Stimulated activated CD4-positive, alpha-beta T cell treated with anti-CD3 and anti-CD28 coated beads, Interleukin-15, amount 100 ng/mL, for 48 hours (primary cell): Measurements from ENCODE around the gene ZBTB14.

Experiments used
- DNase-seq, 2 donors: peaks; one replicate each; pipeline ENCODE4 v3.0.0-alpha.2; 2020; ENCODE audit warnings: low read depth in 2 of 2

The ZBTB14 gene

GRCh38 chr18:5295231-5295920, at the start of gene ZBTB14:
ZBTB14 (minus strand) TSS chr18:5295726; CDS start chr18:5293246, 2,480 bp downstream.
- peak; percentile 32 to 45 for DNase-seq

- DNase-seq: no peak
Measured at GRCh38 chr18:5339202-5339834, 43.8 kb upstream of the ZBTB14 start.

GRCh38 chr18:5334456-5335075, 39.0 kb upstream of the ZBTB14 start:
- DNase-seq: no peak

- DNase-seq: no peak
Measured at GRCh38 chr18:5318061-5318700, 22.7 kb upstream of the ZBTB14 start.

GRCh38 chr18:5317186-5317585, 21.7 kb upstream of the ZBTB14 start:
- no peak for DNase-seq

- no peak for DNase-seq
Measured at GRCh38 chr18:5315838-5316237, 20.3 kb upstream of the ZBTB14 start.

GRCh38 chr18:5311301-5311989, 15.9 kb upstream of the ZBTB14 start:
- DNase-seq: no peak

GRCh38 chr18:5309888-5310470, 14.5 kb upstream of the ZBTB14 start:
- peak in 1 of 2 donors; percentile 4 for DNase-seq

GRCh38 chr18:5305835-5306234, 10.3 kb upstream of the ZBTB14 start:
- no peak for DNase-seq

GRCh38 chr18:5304232-5304631, 8.7 kb upstream of the ZBTB14 start:
- no peak for DNase-seq

GRCh38 chr18:5303636-5304035, 8.1 kb upstream of the ZBTB14 start:
- no peak for DNase-seq

- no peak for DNase-seq
Measured at GRCh38 chr18:5302606-5303005, 7.1 kb upstream of the ZBTB14 start.

GRCh38 chr18:5300476-5301010, 5.0 kb upstream of the ZBTB14 start:
- DNase-seq: no peak

GRCh38 chr18:5298156-5298852, 2.8 kb upstream of the ZBTB14 start:
- no peak for DNase-seq

GRCh38 chr18:5297597-5297996, 2.1 kb upstream of the ZBTB14 start:
- DNase-seq: no peak

- DNase-seq: peak; percentile 61
Measured at GRCh38 chr18:5296706-5297320, 1.3 kb upstream of the ZBTB14 start.

GRCh38 chr18:5295981-5296705, 617 bp upstream of the ZBTB14 start:
- DNase-seq: peak; percentile 85 to 92

GRCh38 chr18:5294457-5295230, 882 bp downstream of the ZBTB14 start:
- DNase-seq: peak; percentile 32 to 51

GRCh38 chr18:5294113-5294456, 1.4 kb downstream of the ZBTB14 start:
- no peak for DNase-seq
